ENCODE measurements around the gene CIDEB.

DNA sequence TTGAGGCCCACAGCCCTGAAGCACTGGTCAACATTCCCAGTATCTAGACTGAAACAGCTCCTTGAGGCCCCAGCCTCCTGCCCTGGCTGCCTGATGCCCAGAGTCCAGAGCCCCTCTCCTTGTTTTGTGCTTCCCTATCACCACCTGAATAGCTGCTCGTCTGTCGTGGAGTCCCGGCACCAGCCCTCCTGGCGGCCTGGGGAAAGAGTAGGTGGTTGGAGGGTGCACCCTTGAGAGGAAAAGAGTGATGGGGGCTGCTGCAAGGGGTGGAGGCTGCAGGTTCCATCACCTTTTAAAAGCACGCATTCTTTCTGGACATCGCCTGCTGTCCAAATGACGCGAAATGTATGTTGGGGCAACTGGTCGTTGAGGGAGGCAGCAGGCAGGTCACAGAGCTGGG, 39.6 kb downstream of the CIDEB start:
- TF ChIP-seq, protein P1, sequence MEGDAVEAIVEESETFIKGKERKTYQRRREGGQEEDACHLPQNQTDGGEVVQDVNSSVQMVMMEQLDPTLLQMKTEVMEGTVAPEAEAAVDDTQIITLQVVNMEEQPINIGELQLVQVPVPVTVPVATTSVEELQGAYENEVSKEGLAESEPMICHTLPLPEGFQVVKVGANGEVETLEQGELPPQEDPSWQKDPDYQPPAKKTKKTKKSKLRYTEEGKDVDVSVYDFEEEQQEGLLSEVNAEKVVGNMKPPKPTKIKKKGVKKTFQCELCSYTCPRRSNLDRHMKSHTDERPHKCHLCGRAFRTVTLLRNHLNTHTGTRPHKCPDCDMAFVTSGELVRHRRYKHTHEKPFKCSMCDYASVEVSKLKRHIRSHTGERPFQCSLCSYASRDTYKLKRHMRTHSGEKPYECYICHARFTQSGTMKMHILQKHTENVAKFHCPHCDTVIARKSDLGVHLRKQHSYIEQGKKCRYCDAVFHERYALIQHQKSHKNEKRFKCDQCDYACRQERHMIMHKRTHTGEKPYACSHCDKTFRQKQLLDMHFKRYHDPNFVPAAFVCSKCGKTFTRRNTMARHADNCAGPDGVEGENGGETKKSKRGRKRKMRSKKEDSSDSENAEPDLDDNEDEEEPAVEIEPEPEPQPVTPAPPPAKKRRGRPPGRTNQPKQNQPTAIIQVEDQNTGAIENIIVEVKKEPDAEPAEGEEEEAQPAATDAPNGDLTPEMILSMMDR (conservative IDR thresholded peaks at IDR 0.05 in 1 of 2, IDR thresholded peaks at IDR 0.05 in 1 of 2; ENCODE audit: extremely low read depth in 1 of 2, insufficient read depth in 1 of 2, low read depth in 1 of 2, low read length in 2 of 2) = no peak
- no peak for TF ChIP-seq EZH2 (IDR thresholded peaks at IDR 0.05; ENCODE audit: borderline replicate concordance, low read length)

All from mammary epithelial cell (primary cell).